Upper lobe of right lung (tissue), 1 donor: ENCODE measurements around the gene SLC34A1. TPM values are rescaled to one million over a fixed set of nuclear protein-coding genes. Genes with fewer than 3 reads are reported as not detected.

Experiments used
- ATAC-seq: fragments of 200-7000 bp; cut with Tn5 transposase; one replicate; pipeline ENCODE4 v1.9.1; 2020; ENCODE audit warnings: mild to moderate bottlenecking, moderate library complexity
- DNase-seq: peaks from one replicate; pipeline ENCODE4 v3.0.0-alpha.2; 2020
- H3K27ac ChIP-seq: fragments of 200-600 bp; one replicate; pipeline ENCODE4 v1.8.0; 2022
- H3K27me3 ChIP-seq: fragments of 200-600 bp; one replicate; pipeline ENCODE4 v1.8.0; 2022; ENCODE audit warnings: mild to moderate bottlenecking
- H3K36me3 ChIP-seq: fragments of 200-600 bp; one replicate; pipeline ENCODE4 v1.8.0; 2022
- H3K4me1 ChIP-seq: fragments of 200-600 bp; one replicate; pipeline ENCODE4 v1.8.0; 2022
- H3K4me3 ChIP-seq: fragments of 200-600 bp; one replicate; pipeline ENCODE4 v1.8.0; 2022; ENCODE audit warnings: mild to moderate bottlenecking
- H3K9me3 ChIP-seq: fragments of 200-600 bp; one replicate; pipeline ENCODE4 v1.8.0; 2022
- CTCF ChIP-seq: fragments of 200-600 bp; IDR thresholded peaks from one replicate; pipeline ENCODE4 v1.8.0; 2022; ENCODE audit warnings: antibody characterized with exemption
- intact Hi-C: fragments of 100-400 bp; cut with DNase I; formaldehyde crosslinking; loops from one replicate; pipeline ENCODE4 v1.11.0; 2022
- total RNA-seq: library from RNA; stranded (reverse); fragmentation: NEBNext Ultra II Directional; extraction: Animal tissue kit (Norgen Biotek cat#: 25700); gene quantifications from one replicate; pipeline ENCODE4 v1.2.1, GENCODE V29; 2021
- donor health status: DM: no; HTN: yes; CAD: no; lungs with severe emphysema.

SLC34A1 gene
- total RNA-seq, 1 donor from 2014 or later, result not detected

- Histone ChIP-seq H3K9me3 (no peaks in the 10 kb centered on the region), H3K27ac (no peak overlapping the region), H3K36me3 (no peaks in the 10 kb centered on the region), H3K4me1 (peaks cover 43% of the 10 kb centered on the region), H3K4me3 (peak overlapping the region; percentile 63), H3K27me3 (peaks cover 50% of the 10 kb centered on the region)
- DNase-seq (peak; percentile 93), ATAC-seq (peak; percentile 91)
- intact Hi-C loops, result loop anchor here (10.0 kb wide), 1 partner anchor 51 kb away; no protein-coding TSS in a partner anchor
- TF ChIP-seq CTCF, result peak; percentile 74
These were observed 19.8 kb downstream of the SLC34A1 start for GRCh38 chr5:177403792-177404640.

- peaks cover 43% of the 10 kb centered on the region for H3K4me1 ChIP-seq
- H3K27ac ChIP-seq, result no peak overlapping the region
- DNase-seq (no peak), ATAC-seq (no peak)
- H3K9me3 ChIP-seq, result no peaks in the 10 kb centered on the region
- no peaks in the 10 kb centered on the region for H3K36me3 ChIP-seq
- peak overlapping the region; percentile 63 for H3K4me3 ChIP-seq
- no peak for TF ChIP-seq CTCF
- peaks cover 43% of the 10 kb centered on the region for H3K27me3 ChIP-seq
- intact Hi-C loops, result loop anchor here (10.0 kb wide), 1 partner anchor 50 kb away; no protein-coding TSS in a partner anchor
These were observed 20.5 kb downstream of the SLC34A1 start for GRCh38 chr5:177404641-177405179.

GRCh38 chr5:177405312-177405711, 21.1 kb downstream of the SLC34A1 start:
- ATAC-seq (no peak), DNase-seq (no peak)
- peaks cover 41% of the 10 kb centered on the region for H3K4me1 ChIP-seq
- H3K9me3 ChIP-seq, result no peaks in the 10 kb centered on the region
- no peak overlapping the region for H3K4me3 ChIP-seq
- TF ChIP-seq CTCF, result no peak
- H3K36me3 ChIP-seq, result no peaks in the 10 kb centered on the region
- peaks cover 37% of the 10 kb centered on the region for H3K27me3 ChIP-seq
- H3K27ac ChIP-seq, result no peak overlapping the region
- intact Hi-C loops, result loop anchor here (10.0 kb wide), 1 partner anchor 49 kb away; no protein-coding TSS in a partner anchor

- no peak for TF ChIP-seq CTCF
- no peak overlapping the region for H3K27ac ChIP-seq
- DNase-seq, result no peak
These were observed 21.6 kb downstream of the SLC34A1 start for GRCh38 chr5:177405805-177406204.

GRCh38 chr5:177409043-177409801, 25.0 kb downstream of the SLC34A1 start, which contains the start of gene F12:
Gene F12, minus strand, starts transcription at chr5:177409564. Its CDS starts 37 bp downstream, at chr5:177409527.
- Histone ChIP-seq H3K27ac (no peak within 1 kb of the TSS), H3K27me3 (no peaks in the 10 kb centered on the region), H3K9me3 (no peaks in the 10 kb centered on the region), H3K4me1 (peaks cover 16% of the 10 kb centered on the region), H3K36me3 (no peaks in the 10 kb centered on the region), H3K4me3 (no peak within 1 kb of the TSS)
- intact Hi-C loops, result loop anchor here (10.0 kb wide), 1 partner anchor 46 kb away; no protein-coding TSS in a partner anchor
- ATAC-seq, result no peak
- no peak for DNase-seq
- TF ChIP-seq CTCF, result no peak

More at GRCh38 chr5:177405805-177406204, 21.6 kb downstream of the SLC34A1 start:
- Histone ChIP-seq H3K9me3 (no peaks in the 10 kb centered on the region), H3K27me3 (peaks cover 32% of the 10 kb centered on the region), H3K4me3 (no peak overlapping the region), H3K4me1 (peaks cover 38% of the 10 kb centered on the region), H3K36me3 (no peaks in the 10 kb centered on the region)
- intact Hi-C loops, result loop anchor here (10.0 kb wide), 1 partner anchor 49 kb away; no protein-coding TSS in a partner anchor
- ATAC-seq, result peak; percentile 57
